LHCN-M2 (cell line): Measurements from ENCODE around the gene HDAC4. TPM values are rescaled to one million over a fixed set of nuclear protein-coding genes. Genes with fewer than 3 reads are reported as not detected.

Experiments used
- DNase-seq: peaks from one replicate; pipeline ENCODE4 v3.0.0-alpha.2; 2012; ENCODE audit warnings: low read depth
- total RNA-seq: library from RNA; depleted of rRNA; stranded (reverse); fragments of >200 nt; gene quantifications from 2 replicates; pipeline ENCODE4 v1.2.3, GENCODE V29; 2014

Gene HDAC4
- total RNA-seq, 1 experiment from 2014 or later = 26.8 TPM

DNA sequence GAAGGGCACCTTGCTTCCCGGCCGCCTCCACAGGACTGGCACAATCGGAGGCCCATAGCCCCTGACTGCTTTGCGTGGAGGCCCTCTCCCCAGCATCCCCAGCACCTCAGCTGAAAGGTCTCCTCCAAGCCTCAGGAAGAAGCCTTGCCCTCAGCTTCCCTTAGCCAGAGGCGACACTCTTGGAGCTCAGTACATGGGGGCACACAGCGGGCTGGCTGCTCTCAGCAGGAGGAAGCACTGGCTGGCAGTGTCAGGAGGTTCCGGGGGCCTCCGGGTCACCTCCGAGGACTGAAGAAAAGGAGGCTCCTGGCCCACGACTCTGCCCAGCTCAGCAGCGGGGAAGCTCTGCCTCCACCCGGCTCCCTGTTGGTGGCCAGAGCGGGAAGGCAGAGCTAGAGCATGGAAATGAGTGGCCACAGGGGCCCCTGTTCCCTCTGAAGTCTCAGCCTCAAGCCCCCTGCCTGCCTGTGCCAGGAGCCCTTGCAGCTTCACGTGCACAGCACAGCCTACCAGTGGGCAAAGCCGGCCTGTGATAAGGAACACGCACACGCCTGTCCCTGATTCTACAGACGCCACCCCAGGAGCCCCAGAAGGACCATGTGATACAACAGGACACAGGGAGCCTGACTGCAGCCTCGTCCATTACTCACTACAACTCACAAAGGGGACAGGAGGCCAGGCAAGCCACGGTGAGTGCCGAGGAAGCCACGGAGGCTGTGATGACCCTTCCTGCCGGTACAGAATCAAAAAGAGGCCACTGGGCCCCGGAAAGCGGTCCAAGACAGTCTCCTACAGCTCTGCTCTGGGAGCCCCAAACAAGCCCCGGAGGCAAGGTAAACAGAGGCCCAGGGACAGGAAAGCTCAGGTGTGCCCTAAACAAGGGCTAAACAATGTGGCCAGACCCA is 15.5 kb downstream of the HDAC4 start:
- DNase-seq = no peak

DNA sequence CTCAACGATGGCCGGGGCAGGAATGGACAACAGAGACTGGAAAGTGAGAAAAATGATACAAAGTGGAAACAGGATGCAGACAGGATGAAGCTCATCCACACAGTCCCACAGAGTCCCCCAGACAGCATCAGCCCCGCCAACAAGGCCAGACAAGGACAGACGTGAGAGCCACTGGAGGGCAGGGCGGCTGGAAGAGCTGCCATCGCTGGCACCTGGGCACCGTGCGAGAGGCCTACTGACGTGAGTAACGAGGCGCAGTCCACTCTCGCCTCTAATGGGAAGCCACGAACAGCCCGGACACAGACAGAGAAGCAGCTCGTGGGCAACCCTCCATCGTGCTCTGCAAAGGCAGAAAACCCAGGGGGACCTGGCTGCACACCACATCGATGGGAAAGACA is 17.1 kb downstream of the HDAC4 start:
- no peak for DNase-seq

DNA sequence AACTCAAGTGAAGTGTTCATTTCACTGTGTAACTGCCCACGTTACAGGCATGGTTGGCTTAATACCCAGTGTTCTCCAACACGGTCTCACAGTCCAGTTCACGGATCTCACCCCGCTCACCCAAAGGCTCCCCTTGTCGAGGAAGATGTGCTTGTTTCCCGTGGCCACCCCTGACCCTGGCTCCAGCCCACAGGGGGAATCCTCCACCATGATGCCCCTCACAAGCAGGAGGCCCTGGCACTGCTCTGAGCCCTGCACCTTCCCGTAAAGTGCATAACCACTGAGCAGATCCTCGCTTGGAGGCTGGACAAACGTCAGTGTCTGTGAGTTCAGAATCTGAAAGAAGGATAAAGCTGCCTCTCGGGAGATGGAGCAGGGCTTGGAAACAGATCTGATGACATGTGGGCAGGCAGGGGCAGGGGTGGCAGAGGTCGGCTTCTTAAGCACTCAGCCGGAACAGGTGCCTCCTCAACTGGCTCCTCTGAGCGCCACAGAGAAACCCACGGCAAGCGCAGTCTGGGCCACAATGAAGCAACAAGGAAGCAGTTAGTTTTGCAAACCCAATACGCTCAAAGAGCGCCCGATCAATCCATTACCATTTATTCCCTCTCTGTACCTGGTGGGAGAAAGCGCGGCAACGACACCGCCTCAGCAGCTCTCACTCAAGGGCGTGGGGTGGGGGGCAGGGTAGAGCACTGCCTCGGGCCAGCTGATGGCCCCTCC is 17.6 kb downstream of the HDAC4 start:
- DNase-seq = no peak

DNA sequence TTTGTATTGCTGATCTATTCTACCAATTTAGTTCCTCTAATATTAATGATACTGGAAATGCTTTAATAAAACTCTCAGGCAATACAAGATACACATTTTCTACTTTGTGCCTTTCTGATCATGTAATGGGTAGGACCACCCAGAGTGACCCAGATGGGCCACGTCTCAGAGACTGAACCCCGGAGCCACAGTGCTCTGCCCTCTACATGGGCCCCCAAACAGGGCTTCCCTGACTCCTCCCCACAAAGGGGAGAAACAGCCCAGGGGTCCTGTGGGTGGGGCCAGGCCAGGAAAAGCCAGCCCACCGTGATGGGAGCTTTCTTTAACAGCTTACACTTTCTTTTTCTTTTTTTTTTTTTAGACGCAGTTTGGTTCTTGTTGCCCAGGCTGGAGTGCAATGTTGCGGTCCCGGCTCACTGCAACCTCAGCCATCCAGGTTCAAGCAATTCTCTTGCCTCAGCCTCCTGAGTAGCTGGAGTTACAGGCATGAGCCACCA is 18.4 kb downstream of the HDAC4 start:
- DNase-seq = no peak

DNA sequence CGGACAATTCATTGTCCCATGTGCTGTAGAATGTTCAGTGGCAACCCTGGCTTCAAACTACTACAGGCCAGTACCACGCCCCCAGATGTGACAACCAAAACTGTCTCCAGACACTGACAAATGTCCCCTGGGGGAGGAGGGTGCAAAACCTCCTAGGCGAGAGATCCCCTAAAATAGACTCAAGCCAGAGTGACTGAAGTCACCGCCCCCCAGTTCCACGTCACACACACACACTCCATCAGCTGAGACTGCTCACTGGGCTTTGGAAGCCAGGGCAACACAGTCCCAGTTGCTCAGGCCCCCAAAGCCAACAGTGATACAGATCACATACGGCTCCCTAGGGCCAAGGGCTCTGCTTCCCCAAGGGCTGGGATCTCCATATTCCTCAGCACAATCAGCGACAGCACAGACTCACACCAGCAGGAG is 19.1 kb downstream of the HDAC4 start:
- DNase-seq = no peak

DNA sequence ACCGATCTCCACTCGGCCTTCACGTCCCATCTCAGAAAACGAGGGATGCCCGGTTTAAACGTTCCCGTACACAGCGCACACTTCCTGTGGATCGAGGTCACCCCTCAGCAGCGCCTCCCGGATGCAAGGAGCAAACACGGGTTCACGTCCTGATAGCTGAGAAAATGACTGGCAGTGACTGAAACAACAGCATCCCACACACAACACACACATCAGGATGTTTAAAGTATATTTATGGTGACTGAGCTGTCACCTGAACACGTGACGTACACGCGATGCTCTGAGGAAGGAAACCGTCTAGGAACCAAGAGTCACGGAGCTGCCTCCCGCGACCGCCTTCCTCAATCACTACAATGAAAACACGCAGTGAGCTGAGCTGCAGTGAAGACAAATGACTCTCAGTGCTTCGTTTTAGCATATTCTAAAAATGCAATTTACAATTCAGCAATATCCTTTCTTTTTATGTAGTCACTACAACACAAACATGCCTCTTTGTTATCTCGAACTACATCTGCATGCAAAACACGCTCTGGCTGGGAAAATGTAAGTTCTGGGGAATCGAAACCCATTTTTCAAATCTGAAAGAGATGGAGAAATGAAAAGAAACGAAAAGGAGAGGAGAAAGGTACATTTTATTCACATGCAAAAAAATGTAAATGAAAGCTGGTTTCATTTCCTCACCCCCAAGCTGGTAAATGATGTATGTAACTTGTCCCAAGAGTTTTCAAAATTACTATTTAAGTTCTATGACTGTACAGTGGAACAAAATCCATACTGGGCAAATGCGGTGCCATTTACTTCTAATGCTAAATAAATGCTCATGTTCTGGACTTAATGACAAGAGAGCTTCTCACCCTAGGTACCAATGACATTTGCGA is 19.8 kb downstream of the HDAC4 start:
- no peak for DNase-seq

DNA sequence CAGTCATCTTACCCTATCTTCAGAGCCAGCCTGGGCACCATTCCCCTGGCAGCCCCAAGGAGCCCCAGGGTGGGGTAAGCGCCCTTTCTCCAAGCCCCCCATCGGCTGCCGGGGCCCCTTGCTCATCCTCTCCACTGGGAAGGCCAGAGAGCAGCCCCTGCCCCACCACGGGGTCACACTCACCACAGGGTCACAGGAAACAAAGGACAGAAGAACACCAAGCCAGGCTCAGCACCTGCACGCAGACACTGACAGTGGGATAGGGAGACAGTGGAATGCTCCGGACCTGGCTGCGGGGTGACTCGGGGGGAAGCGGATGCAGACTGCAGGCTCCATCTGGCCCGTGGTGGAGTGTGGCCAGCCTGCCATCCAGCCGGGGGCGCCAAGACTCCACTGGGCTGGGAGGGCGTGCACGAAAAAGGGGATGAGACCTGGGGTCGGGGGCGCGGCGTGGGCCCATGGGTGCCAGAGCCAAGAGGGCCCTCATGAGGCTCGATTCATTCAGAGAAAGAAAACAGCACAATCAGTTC is 21.1 kb downstream of the HDAC4 start:
- no peak for DNase-seq

DNA sequence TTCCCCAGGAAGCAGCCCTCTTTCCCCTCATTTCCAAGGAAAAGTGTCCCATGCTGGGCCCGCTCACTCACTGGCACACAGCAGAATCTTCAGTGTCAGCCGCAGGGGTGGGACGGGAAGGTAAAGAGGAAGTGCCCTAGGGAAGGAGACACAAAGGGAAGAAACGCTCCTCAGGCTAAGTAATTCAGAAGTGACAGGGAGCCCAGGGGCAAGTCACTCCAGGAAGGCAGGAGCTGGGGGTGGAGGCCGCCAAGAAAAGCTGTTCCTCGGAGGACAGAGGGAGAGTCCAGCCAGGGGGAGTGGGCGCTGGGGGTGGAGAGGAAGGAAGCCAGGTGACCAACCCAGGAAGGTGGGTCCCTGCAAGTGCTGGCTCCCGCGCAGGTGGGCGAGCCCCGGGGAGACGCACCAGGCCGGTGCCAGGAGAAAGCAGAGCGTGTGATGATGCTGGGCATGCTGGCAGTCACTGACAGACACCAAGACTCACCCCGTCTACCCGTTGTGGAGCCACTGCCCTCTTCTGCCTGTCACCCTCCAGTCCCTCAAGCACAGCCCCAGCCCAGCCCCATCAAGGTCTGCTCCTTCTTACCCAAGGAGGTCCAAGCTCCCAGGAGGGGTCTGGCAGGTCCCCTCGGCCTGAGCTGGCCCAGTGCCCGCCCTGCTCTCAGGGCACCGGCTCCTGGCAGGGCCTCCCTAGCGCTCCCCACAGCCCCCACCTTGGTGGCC is 21.7 kb downstream of the HDAC4 start:
- no peak for DNase-seq

DNA sequence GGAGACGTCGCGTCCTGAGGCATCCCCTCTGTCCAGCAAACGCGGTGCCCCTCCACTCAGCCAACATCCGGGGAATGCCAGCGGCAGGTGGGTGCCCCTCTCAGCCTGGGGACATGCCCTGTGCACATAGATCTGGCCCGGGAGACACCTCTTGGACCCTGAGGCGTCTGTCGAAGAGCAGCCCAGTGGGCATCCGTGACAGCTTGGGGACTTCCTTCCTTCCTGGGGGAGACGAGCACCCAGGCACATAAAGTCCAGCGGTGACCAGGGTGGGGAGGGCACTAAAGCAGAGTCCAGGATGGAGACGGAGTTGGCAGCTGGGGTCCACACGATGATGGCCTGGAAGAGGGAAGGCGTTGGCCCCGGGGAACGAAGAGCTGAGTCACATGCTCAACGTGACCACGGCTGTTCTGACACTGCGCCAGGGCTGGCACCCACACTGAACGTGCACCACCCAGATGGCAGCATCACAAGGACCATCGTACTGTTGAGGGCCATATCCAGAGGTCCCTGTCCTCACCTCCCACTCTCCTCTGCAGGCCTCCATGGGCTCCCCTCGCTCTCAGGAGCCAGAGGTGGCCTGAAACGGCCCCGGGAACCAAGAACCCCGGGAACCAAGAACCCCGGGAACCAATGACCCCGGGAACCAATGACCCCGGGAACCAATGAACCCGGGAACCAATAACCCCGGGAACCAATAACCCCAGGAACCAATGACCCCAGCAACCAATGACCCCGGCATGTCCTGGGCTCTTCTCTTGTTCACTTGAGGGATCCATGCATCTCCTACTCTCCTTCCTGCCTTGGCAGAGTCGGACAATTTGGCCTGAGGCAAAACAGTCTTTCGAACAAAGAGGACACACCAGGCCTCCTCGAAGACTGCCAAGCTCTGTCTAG is 22.6 kb downstream of the HDAC4 start:
- no peak for DNase-seq

DNA sequence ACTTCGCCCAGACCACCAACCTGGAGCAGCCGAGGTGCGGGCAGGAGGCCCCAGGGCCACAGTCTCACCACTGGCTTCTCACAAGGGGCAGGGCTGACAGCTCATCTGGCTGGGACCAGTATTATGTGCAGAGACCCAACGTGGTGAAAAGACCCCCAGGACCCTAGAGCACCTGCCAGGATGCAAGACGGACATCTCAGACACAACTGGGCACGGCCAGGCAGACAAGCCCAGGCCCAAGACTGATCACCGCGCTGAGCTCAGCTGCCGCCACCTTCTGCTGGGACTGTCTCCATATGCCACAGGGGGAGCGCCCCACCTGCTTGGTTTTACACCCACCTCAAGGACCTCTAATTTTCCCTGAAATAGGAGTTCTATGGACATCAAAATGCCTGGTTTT is 23.2 kb downstream of the HDAC4 start:
- no peak for DNase-seq

DNA sequence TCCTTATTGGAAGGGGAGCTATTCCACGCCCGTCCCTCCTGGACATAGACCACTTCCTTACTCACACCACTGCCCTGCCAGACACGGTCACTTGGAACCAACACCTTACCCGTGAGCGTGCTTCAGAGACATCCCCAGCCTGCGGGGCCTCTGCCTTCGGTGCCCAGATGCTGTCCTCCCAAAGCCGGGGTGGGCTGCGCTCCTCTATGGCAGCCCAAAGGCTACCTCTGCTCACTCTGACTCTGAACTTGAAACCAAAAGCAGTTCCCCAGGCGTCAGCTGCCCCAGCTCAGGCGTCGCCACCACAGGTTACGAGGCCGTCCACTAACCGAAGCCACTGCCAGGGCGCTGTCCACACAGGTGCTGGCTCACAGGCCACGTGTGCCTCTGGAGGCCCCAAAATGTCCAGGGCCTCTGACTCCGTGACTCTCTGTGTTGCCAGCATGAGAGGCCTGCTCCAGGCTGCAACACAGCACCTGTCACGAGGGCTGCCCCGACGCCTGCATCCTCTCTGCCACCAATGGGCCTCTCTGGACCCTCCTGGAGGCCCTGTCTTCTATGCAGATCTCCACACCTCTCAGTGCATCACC is 23.8 kb downstream of the HDAC4 start:
- no peak for DNase-seq

DNA sequence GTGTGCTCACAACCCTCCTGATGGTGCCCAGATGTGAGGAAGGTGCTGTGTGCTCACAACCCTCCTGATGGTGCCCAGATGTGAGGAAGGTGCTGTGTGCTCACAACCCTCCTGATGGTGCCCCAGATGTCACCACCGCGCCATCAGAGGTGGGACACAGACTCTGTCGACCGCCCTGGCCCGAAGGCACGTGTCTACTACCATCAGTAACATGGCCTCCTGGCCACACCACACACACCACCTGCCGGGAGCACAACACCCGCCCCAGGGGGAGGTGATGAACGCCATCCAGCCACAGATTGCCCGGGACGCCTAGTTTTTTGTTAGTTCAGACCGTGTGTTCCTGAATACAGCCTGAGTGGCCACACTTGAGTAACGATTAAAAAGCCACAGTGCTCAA is 24.5 kb downstream of the HDAC4 start:
- DNase-seq = no peak

DNA sequence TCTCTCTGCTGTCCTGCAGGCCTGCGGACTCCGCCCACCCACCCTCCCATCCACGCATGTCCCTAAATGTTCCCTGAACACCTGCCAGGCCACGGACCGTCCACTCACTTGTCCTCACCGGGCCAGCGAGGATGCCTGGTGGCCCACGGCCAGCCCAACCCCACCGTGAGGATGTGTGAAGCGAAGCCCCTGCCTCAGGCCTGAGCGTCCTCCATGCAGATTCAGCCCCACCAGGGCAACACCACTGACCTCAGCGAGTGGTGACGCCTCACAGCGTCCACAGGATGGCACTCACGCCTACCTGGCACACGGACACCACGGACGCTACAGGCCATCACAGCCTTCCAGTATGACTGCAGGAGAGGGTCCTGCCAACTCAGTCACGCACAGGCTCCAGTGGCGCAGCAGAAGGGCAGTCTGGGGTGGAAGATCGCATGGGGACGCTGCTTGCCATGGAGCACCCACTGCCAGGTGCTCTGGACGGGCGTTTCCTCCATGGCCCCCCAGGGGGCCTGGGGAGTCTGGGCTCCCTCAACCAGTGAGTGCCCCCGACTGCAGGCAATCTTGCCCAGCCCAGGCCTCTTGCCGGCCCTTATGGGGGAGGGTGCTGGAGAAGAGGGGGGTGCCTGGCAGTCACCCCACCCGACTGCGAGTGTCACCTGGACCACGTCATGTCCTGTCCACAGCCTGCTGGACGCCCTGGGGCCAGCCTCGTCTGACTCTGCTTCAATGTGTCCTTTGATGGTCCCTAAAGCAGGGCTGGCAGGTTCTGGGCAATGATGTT is 25.4 kb downstream of the HDAC4 start:
- DNase-seq = no peak

DNA sequence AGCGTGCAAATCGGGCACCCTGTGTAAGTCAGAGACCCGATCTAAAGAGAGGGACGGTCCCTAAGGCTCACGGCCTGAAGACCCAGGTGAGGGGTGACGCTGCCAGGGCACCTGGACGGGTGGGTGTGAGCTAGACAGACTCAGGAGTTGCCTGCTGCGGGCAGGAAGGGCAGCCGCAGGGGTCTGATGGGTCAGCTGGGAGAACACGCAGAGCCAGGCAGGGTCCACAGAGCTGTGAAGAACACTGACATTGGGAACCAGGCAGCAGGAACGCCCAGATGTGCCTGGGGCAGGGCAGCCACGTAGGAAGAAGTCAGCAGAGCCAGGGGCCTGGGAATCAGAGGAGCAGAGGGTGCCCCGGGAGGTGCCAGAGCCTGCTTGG is 25.9 kb downstream of the HDAC4 start:
- no peak for DNase-seq

DNA sequence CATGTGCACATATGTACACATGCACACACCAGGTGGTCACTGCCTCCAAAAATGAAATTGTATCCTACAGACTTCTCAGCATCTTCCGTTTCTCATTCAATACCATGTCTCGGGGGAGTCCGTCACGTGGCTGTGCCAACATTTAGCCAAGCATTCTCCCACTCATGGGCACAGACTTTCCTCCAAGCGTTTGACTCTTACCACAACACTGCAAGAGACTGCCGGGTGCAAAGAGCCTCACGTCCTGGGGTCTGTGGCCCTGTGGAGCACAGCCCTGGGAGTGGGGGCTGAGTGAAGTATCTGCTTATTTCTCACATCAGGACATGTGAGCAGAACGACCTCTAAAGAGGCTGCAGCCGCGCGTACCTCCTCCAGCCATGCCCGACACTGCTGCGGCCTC is 28.0 kb downstream of the HDAC4 start:
- DNase-seq = no peak

DNA sequence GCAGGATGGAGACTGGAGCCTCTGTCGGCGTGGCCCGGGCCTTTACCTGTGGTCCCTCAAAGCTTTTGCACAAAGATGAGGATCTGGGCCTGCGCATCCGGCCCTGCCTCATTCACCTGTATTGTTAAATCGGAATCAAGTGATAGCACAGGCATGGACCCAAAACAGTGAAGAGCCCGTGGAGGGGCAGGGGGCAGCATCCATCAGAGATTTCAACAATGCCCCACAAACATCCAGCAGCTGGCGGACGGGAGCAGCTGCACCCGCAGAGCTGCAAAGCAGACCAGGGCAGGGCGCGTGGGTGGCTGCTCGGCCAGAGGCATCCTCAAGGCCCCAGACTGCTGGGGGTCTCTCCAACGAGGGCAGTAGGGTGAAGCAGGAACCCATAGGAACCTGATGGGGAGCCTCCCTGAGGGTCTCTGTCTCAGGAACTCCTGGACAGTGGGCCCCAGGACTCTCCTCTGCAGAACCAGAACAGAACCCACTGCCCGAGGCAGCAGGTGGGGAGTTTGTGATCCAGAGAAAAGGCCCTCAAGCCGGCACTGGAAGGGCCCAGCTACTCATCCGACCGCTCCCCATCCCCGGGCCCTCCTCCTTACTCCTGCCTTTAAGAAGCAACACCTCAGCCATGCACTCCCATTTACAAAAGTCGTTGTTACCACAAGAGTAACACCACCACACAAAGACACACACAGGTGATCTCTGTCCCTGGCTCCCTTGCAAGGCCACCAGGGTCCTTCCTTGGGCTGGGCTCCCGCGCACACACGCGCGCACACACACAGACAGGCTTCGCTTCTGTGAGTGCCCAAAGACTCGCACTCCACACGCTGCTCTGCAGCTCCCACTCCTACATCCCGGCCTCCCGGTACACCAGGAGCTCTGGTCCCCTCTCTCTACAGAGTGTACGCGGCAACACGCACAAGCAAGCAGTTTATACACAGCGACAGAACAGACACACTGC is 28.8 kb downstream of the HDAC4 start:
- DNase-seq = peak; percentile 6
